GM21529 (cell line): ENCODE measurements around the gene COL20A1.

Experiments used
- ATAC-seq: cut with Tn5 transposase; IDR thresholded peaks from one replicate; pipeline ENCODE4 v1.9.1; 2021; ENCODE audit not compliant: unreplicated experiment

Gene COL20A1

GRCh38 chr20:63346131-63347080 lies 53.4 kb downstream of the COL20A1 start:
- no peak for ATAC-seq

GRCh38 chr20:63347081-63347741 lies 54.2 kb downstream of the COL20A1 start:
- no peak for ATAC-seq

- no peak for ATAC-seq
Observed at GRCh38 chr20:63347950-63348827, 55.2 kb downstream of the COL20A1 start.

GRCh38 chr20:63348828-63349515 lies 56.0 kb downstream of the COL20A1 start:
- ATAC-seq, result no peak

GRCh38 chr20:63349516-63349895 lies 56.5 kb downstream of the COL20A1 start:
- ATAC-seq, result no peak

- no peak for ATAC-seq
Observed at GRCh38 chr20:63350196-63350595, 57.2 kb downstream of the COL20A1 start.

GRCh38 chr20:63350597-63351325 lies 57.8 kb downstream of the COL20A1 start:
- no peak for ATAC-seq

- ATAC-seq, result no peak
Observed at GRCh38 chr20:63351326-63351700, 58.3 kb downstream of the COL20A1 start.

- ATAC-seq, result no peak
Observed at GRCh38 chr20:63351811-63352591, 59.0 kb downstream of the COL20A1 start.

GRCh38 chr20:63352811-63353221 lies 59.8 kb downstream of the COL20A1 start:
- no peak for ATAC-seq

GRCh38 chr20:63354636-63355350 lies 61.8 kb downstream of the COL20A1 start:
- ATAC-seq, result no peak

GRCh38 chr20:63355781-63356295 lies 62.9 kb downstream of the COL20A1 start:
- ATAC-seq, result no peak

- no peak for ATAC-seq
Observed at GRCh38 chr20:63356511-63356910, 63.5 kb downstream of the COL20A1 start.

- no peak for ATAC-seq
Observed at GRCh38 chr20:63356931-63357879, 64.2 kb downstream of the COL20A1 start.

- no peak for ATAC-seq
Observed at GRCh38 chr20:63357921-63358905, 65.2 kb downstream of the COL20A1 start.
